NT2/D1 (cell line): ENCODE measurements around the gene ICA1.

Source experiments
- SUZ12 ChIP-seq: IDR thresholded peaks from 2 replicates; pipeline ENCODE4 v1.6.1; 2011; ENCODE audit not compliant: insufficient read length, insufficient read depth; ENCODE audit errors: extremely low read depth
- ZNF274 ChIP-seq: IDR thresholded peaks from 2 replicates; pipeline ENCODE4 v1.6.1; 2011; ENCODE audit warnings: mild to moderate bottlenecking, low read depth, low read length

GRCh38 chr7:8259586-8260222 is 2.3 kb downstream of the ICA1 start:
- TF ChIP-seq SUZ12, result no peak
- no peak for TF ChIP-seq ZNF274
